H7 (cell line): ENCODE data around the gene GNPTAB. TPM values are rescaled to one million over a fixed set of nuclear protein-coding genes. Genes with fewer than 3 reads are reported as not detected.
"Not testable (repeated sequence)": the region's sequence is repeated elsewhere in the genome, so short reads cannot be mapped to it uniquely, and the experiment has no call there.

Experiments used
- DNase-seq: peaks from one replicate; pipeline ENCODE4 v3.0.0; 2012
- H3K27me3 ChIP-seq: 2 replicates; pipeline ENCODE4 v1.6.0; 2011; ENCODE audit warnings: mild to moderate bottlenecking, low read length; ENCODE audit not compliant: control insufficient read depth, insufficient read depth
- H3K36me3 ChIP-seq: replicated peaks from 2 replicates; pipeline ENCODE4 v1.5.1; 2011; ENCODE audit warnings: low read length; ENCODE audit not compliant: control insufficient read depth, insufficient read depth
- H3K4me3 ChIP-seq: 2 replicates; pipeline ENCODE4 v1.5.1; 2011; ENCODE audit warnings: low read depth, mild to moderate bottlenecking, control low read depth, low read length, moderate library complexity; ENCODE audit not compliant: insufficient read depth
- total RNA-seq: library from RNA; depleted of rRNA; stranded (reverse); fragments of >200 nt; shearing (Covaris generic); gene quantifications from 2 replicates; pipeline ENCODE4 v1.2.3, GENCODE V29; 2014

Gene GNPTAB
- total RNA-seq, 1 experiment from 2014 or later: 13.9 TPM

GRCh38 chr12:101859664-101860607 lies 29.2 kb upstream of the GNPTAB start:
- DNase-seq: no peak
- Histone ChIP-seq H3K27me3 (no peaks in the 10 kb centered on the region), H3K4me3 (no peak overlapping the region), H3K36me3 (no peaks in the 10 kb centered on the region)

- no peak for DNase-seq
- Histone ChIP-seq H3K36me3 (no peaks in the 10 kb centered on the region), H3K27me3 (no peaks in the 10 kb centered on the region), H3K4me3 (no peak overlapping the region)
Observed at GRCh38 chr12:101858361-101858760, 27.6 kb upstream of the GNPTAB start.

DNA sequence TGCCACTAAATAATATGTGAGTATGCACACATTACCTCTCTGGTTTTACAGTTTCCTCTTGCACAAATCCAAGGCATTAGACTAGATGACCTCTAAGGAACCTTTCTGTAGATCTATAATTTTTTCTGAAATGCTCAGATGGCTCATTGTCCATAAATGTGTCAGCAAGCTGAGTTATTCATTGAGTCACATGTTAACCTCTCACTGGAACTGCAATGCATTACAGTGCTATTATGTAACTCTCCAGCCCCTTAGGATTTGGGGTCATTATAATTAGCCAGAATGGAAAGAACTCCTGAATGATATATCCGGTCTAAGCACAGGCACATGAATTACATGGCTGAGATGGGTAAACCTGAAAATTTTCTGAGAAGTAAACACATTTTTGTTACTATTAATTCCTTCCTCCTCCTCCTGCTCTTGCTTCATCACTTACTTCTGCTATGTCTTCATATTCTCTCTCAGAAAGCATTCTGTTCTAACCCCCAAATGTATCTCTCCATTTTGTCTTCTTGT lies 26.3 kb upstream of the GNPTAB start:
- no peak overlapping the region for H3K4me3 ChIP-seq
- no peak for DNase-seq
- H3K36me3 ChIP-seq: no peaks in the 10 kb centered on the region
- H3K27me3 ChIP-seq: no peaks in the 10 kb centered on the region

DNA sequence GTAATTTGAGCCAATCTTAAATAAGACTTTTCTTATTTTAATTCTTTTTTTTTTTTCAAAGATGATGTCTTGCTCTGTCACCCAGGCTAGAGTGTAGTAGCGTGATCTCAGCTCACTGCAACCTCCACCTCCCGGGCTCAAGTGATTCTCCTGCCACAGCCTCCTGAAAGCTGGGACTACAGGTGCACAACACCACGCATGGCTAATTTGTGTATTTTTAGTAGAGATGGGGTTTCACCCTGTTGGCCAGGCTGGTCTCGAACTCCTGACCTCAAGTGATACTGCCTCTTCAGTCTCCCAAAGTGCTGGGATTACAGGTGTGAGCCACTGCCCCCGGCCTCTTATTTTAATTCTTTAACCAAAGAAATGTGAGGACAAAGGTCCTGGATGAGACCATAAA lies 25.9 kb upstream of the GNPTAB start:
- H3K27me3 ChIP-seq, H3K4me3 ChIP-seq, H3K36me3 ChIP-seq, DNase-seq: not testable (repeated sequence)

GRCh38 chr12:101855976-101856375 lies 25.2 kb upstream of the GNPTAB start:
- no peaks in the 10 kb centered on the region for H3K27me3 ChIP-seq
- H3K4me3 ChIP-seq: no peak overlapping the region
- DNase-seq: no peak
- no peaks in the 10 kb centered on the region for H3K36me3 ChIP-seq

GRCh38 chr12:101855364-101855884 lies 24.7 kb upstream of the GNPTAB start:
- H3K27me3 ChIP-seq: no peaks in the 10 kb centered on the region
- no peaks in the 10 kb centered on the region for H3K36me3 ChIP-seq
- DNase-seq: no peak
- no peak overlapping the region for H3K4me3 ChIP-seq

- Histone ChIP-seq H3K4me3 (no peak overlapping the region), H3K36me3 (no peaks in the 10 kb centered on the region), H3K27me3 (no peaks in the 10 kb centered on the region)
- DNase-seq: no peak
Observed at GRCh38 chr12:101854747-101855146, 24.0 kb upstream of the GNPTAB start.

DNA sequence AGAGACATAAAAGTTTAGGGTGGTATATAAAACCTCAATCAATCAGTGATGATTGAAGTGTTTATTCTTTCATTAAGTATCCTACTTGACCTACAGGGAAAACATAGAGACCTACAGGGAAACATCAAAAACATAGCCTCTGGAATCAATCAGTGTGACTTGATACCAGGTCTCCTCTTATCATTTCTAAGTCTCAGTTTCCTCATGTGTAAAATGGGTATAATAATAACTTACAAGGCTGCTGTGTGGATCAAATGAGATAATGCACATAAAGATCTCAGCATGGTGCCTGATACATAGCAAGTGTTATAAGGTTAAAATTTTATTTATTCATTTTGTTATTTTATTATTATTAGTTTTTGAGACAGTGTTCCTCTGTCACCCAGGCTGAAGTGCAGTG lies 22.2 kb upstream of the GNPTAB start:
- Histone ChIP-seq H3K27me3 (no peaks in the 10 kb centered on the region), H3K4me3 (no peak overlapping the region), H3K36me3 (no peaks in the 10 kb centered on the region)
- DNase-seq: no peak

DNA sequence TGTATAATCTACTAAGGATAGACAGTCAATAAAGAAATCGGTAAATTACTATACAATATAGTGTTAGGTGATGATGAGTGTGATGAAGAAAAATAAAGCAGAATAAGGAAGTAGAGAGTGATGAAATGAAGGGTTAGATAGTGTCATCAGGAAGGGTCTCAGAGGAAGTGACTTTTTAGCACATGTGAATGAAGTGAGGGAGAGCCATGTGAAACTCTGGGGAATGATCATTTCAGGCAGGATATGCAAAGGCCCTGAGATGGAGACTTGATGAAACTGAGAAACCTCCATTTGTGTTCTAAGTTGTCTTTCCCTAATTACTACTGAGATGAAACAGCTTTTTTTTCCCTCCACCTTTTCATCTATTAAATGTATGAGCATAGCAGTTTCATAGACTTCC lies 19.4 kb upstream of the GNPTAB start:
- no peak for DNase-seq
- no peak overlapping the region for H3K4me3 ChIP-seq
- no peaks in the 10 kb centered on the region for H3K36me3 ChIP-seq
- no peaks in the 10 kb centered on the region for H3K27me3 ChIP-seq

GRCh38 chr12:101847325-101847724 lies 16.6 kb upstream of the GNPTAB start:
- no peaks in the 10 kb centered on the region for H3K36me3 ChIP-seq
- DNase-seq: no peak
- no peak overlapping the region for H3K4me3 ChIP-seq
- H3K27me3 ChIP-seq: no peaks in the 10 kb centered on the region

DNA sequence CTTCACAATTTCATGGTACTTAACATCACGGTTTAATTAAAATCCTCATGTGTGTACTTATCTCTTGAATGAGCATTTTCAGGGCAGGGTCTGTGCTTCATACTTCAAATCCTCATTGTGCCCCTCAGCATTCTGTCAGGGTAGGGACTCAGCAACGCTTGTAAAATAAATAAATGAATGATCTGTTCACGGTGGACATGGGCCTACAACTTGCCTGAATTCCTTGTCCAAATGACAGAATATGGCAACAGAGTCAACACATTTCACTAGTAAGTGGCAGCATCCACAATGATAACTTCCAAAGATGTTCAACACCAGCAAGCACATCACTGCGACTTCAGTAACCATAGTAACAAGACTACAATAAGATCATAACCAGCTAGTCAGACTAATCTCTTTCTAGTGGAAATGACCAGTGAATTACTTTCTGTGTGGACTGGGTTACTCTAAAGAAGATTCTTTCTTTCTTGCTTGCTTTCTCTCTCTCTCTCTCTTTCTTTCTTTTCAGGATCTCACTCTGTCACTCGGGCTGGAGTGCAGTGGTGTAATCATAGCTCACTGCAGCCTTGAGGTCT lies 14.5 kb upstream of the GNPTAB start:
- no peaks in the 10 kb centered on the region for H3K36me3 ChIP-seq
- H3K4me3 ChIP-seq: no peak overlapping the region
- H3K27me3 ChIP-seq: no peaks in the 10 kb centered on the region
- no peak for DNase-seq

GRCh38 chr12:101841069-101841468 lies 10.3 kb upstream of the GNPTAB start:
- Histone ChIP-seq H3K36me3 (no peaks in the 10 kb centered on the region), H3K4me3 (no peak overlapping the region), H3K27me3 (no peaks in the 10 kb centered on the region)
- no peak for DNase-seq

DNA sequence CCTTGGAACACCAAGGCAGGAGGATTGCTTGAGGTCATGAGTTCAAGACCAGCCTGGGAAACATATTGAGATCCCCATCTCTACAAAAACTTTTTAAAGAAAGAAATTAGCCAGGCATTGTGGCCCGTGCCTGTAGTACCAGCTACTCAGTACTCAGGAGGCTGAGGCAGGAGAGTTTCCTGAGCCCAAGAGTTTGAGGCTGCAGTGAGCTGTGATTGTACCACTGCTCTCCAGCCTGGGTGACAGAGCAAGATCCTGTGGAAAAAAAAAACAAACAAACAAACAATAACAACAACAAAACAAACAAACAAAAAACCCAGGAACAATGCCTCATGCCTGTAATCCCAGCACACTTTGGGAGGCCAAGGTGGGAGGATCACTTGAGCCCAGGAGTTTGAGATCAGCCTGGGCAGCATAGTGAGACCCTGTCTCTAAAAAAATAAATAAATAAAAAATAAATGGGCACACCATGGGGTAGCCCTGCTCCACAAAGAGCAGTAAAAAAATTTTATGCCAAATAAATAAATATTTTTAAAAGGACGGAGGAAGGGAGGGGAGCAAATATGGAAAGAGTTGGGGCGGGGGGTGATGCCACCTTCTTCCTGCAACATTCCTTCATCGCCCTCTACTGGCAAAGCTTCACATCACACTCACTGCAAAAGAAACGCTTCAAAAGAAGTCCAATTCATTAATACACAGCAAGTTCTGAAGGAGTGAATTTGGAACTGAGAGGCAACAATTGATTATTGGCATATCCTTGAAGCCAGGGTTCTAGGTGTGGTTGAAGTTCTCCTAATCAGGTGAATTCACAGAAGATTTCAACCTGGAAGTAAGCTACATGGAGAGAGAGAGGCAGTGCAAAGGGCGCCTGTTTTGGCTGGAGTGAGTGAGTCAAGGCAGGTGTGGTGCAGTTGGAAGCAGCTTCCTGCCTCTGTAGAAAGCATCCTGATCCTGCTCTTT lies 8.8 kb upstream of the GNPTAB start:
- peak; percentile 70 for DNase-seq
- Histone ChIP-seq H3K4me3 (no peak overlapping the region), H3K27me3 (no peaks in the 10 kb centered on the region), H3K36me3 (no peaks in the 10 kb centered on the region)

DNA sequence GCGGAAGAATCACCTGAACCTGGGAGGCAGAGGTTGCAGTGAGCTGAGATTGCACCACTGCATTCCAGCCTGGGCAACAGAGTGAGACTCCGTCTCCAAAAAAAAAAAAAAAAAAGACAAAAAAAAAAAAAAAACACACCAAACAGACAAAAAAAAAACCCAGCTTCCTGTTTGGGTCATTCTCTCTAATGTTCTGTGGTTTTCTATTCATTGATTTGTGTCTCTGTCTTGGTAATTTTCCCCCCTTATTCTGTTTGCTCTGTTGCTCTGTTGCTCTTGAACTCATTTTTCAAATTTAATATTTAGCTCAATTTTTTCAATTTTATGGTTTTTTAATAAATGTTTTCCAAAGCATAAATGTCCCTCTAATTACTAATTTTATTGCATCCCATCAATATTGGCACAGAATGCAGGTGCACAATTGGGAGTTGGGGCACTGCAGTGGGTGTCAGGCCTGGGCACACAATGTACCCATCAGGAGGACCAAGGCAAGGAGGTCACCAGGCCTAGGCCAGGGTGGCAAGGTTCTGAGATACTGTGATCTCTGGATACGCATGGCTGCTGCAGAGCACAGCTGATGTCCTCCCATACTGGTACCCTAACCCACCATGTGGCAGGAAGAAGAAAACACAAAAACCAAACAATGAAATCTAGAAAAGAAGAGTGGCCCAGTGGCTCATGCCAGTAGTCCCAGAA lies 8.0 kb upstream of the GNPTAB start:
- Histone ChIP-seq H3K27me3 (no peaks in the 10 kb centered on the region), H3K4me3 (no peak overlapping the region), H3K36me3 (no peaks in the 10 kb centered on the region)
- no peak for DNase-seq
